DMS114 treated with DMSO at 0.1 percent for 48 hours (cell line): ENCODE measurements around the gene MTHFR.

ENCODE experiments used
- DNase-seq: peaks from one replicate; lab custom pipeline; 2025; ENCODE audit not compliant: unreplicated experiment; lab: John Stamatoyannopoulos, UW

MTHFR gene

DNA sequence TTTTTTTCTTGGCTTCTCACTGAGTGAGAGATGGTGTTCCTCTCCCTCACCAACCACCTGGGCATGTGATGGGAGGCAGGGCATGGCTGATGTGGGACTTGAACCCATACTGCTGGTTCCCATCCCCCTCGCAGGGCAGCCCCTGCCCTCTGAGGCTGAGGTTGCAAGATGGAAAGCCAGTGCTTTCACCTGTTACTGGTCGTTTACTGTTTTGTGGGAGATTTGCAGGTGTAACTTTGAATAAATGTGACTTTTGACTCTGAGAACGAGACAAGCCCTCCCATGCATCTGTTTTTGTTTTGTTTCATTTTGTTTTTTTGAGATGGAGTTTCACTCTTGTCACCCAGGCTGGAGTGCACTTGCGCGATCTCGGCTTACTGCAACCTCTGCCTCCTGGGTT, 22.2 kb downstream of the MTHFR start:
- DNase-seq, result no peak

DNA sequence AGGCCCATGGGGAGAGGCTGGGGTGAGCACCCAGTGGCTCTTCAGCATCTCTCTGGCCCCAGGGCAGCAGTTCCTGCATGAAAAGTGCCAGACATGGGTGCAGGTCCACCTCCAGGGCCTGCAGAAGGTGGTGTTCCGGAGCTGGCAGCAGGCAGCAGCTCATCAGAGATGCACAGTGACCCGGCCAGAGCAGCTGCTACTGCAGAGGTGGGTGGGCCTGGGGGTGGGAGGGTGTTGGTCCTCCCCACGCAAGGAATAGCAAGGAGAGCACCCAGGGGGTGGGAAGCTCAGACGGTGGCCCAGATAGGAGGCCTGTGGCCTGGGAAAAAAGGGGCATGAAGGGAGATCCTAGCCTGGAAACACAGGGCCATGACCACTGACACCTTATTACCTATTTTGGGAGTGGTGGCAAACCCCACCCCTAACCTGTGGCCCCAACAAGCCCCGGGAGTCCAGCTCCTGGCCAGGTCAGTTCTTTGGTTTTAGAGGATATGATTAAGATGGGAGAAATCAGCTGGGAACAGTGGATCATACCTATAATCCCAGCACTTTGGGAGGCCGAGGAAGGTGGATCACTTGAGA, 23.5 kb downstream of the MTHFR start:
- no peak for DNase-seq

DNA sequence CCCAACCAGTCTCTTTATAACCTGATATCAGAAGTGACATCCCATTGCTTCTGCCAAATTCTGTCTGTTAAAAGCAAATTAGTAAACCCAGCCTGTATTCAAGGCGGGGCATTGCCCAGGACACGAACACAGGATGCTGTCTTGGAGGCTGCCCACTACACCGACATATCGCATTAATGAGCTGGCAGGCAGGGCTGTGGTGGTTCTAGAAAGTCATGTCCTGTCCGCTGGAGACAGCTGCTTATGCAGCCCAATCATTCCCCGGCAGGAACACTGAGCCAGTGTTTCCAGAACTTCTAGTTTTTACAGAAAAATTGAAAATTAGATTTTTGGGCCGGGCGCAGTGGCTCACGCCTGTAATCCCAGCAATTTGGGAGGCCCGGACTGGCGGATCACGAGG, 24.5 kb downstream of the MTHFR start:
- no peak for DNase-seq

DNA sequence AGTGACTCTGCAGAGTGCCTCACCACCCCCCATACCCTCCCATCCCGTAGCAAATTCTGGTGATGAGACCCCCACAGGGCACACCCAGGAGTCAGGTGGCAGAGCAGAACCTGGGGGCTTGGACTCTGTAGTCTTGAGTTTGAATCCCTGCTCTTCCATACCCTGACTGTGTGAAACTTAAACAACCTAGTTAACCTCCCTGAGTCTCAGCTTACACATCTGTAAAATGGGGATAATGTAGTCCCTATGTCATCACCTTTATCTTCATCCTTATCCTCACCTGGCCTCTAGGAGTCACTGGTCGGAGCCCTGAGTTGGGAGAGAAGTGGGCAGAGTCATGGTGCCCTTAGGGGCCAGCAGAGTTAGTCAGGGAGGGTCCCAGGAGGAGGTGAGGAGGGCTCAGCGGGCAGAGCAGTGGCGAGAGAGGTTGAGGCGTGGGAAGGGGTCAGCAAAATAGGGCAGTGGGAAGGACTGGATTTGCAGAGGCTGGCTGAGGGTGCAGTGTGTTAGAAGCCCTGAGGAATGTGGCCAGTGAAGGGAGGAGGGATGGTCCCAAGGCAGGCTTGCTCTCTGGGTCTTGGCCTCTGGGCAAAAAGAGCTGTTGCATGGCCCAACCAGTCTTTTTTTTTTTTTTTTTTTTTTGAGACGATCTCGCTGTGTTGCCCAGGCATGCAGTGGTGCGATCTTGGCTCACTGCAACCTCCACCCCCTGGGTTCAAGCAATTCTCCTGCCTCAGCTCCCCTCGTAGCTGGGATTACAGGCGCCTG, 25.2 kb downstream of the MTHFR start:
- no peak for DNase-seq

DNA sequence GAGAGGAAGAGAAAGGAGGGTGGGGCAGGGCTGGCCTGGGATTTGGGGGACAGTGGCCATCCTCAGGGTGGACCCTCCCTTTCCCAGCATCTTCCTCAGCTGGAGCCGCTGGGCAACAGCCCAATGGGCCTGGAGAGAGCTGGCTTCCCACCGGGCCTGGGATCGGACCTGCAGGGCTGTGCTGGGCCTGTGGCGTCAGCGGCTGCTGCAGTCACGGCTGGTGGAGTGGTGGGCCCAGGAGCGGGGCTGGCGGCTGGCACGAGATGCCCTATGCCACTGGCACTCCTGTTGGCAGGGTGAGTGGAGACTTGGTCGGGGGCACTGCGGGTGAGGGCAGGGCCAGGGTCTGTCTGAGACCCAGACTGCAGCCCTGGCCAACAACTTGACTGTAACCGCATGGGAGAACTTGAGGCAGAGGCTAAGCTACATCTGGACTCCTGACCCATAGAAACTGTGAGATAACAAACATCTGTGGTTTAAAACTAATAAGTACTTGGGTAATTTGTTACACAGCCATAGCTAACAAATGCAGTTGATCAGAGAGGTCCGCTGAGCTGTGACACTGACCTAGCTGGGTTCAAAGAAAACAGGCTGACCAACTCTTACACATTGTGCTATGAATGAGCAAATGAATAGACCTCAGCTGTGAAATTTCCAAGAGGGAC, 25.9 kb downstream of the MTHFR start:
- DNase-seq, result no peak

DNA sequence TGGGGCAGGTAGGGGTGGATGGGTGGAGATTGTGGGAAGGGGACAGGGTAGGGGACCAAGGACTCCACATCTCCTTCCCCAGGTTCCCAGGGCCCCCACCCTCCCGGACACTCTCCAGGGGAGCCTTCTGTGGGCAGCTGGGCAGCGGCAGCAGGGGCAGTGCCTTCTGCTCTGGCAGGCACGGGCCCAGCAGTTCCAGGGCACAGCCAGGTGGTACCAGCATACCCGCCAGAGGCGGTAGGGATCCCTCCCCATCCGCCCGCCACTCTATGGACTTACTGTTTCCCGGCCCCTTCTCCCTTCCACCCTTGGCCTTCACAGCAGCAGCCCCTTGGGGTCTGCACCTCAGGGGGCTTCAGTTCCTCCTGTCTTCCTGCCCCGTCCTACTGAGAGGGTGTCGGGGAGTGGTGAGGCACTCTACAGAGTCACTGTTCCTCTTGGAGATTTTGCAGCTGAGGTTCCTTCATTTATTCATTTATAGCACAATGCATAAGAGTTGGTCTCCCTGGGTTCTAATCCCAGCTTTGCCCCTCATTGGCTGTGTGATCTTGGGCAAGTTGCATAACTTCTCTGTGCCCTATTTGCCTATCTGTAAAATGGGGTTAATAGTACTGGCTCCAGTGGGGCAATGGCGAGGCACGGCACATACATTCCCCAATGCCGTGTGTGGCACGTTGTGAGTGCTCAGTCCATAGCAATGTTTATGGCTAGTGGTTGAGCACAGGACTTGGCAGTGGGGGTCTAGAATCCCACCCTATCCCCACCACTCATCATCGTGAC, 26.7 kb downstream of the MTHFR start:
- DNase-seq, result no peak

DNA sequence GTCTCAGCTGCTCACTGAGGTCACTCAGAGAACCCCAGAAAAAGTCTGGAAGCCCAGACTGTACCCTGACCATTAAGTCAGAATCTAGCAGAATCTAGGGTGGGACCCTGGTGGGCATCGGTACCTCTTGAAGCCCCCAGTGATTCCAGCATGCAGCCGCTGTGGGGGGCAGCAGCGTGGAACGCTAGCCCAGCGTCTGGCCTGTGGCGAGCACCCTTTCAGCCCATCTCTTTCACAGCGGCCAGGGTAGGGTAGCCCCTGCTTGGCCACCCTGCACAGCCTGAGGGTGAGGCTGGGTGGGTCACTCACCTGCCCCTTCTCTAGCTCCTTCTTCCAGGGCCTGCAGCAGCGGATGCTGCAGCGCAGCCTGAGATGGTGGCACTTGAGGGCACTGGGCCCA, 27.4 kb downstream of the MTHFR start:
- DNase-seq, result no peak

DNA sequence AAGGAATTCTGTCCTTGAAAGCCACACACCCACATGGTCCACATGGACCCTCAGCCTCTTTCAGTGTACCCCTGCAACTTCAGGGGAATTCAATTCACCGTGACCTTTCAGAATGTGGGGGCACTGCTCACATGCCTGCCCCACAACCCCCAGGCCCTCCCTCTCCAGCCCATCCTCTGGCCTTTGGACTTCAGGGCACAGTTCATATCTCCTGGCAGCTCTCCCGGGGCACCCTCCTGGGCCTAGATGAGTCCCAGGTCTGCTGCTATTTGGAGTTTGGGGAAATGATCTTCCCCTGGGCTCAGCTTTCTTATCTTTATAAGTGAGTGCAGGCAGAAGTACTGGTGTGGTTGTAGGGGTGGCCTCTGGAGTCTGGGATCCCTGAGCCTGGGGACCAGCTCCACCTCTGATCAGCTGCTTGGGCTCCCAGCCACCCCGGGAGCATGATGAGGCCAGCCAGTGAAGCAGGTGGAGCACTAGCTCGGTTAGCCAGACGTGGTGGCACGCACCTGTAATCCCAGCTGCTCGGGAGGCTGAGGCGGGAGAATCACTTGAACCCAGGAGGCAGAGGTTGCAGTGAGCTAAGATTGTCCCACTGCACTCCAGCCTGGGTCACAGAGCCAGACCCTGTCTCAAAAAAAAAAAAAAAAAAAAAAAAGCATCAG, 28.0 kb downstream of the MTHFR start:
- DNase-seq, result no peak

DNA sequence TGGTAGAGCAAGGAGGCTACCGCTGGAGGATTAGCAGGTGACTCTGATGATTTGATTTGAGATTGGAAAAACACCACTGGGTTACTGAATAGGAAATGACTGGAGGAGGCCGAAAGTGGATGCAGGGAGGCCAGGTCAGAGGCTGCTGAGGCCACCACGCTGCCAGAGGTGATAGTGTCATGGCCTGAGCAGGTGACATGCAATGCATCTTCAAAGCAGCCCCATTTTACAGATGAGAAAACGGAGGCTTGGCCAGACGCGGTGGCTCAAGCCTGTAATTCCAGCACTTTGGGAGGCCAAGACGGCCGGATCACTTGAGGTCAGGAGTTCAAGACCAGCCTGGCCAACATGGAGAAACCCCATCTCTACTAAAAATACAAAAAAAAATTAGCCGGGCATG, 31.0 kb downstream of the MTHFR start:
- DNase-seq, result no peak

DNA sequence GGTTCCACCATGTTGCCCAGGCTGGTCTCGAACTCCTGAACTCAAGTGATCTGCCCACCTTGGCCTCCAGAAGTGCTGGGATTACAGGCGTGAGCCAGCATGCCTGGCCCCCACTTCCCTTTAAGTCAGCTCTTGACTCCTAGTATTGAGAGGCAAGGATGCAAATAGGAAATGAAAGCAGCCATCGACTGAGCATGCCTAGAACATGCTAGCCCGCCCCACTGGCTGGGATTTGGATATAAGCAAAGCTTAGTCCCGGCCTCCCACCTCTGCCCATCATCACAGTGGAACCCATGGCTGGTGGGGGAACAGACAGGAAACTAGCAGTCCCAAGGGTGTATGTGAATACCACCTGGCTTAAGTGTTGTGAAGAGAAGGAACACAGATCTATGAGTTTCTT, 33.3 kb downstream of the MTHFR start:
- no peak for DNase-seq

DNA sequence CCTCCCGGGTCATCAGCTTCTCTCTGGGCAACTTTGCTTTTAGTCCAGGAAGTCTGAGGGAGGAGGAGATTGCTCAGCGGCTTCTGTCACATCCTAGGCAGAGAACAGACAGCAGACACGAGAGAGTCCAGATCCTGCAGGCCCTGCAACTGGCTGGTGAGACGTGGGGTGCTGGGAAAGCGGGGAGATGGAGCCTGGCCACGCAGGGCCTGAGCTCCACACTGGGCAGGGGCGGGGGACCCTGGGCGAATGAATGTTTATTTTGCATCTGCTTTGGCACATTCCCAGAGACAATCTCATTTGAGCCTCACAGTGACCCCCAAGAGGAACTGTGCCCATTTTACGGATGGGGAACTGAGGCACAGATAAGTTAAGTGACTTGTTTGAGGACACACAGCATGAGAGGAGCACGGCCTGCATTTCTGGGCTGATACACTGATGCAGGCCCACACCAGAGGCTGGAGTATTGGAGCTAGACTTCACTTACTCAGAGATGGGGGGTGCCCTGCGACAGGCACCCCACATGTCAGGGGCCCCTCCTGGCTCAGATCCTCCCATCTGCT, 34.2 kb downstream of the MTHFR start:
- DNase-seq, result no peak

DNA sequence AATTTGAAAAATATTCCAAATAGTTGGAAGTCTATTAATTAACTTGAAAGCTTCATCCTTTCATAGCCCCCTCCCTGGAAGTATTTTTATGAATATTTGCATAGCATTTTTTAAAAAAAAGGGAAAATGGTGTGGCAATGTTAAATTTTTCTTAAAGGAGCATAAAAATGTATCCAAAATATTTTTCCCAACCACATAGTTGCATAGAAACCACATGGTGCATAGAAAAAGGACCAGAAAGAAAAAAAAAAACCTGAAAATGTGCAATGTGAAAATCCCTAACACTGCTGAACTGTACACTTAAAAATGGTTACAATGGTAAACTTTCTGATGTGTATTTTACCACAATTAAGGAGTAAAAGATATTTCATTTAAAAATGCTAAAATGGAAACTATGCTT, 35.8 kb downstream of the MTHFR start:
- DNase-seq, result no peak

DNA sequence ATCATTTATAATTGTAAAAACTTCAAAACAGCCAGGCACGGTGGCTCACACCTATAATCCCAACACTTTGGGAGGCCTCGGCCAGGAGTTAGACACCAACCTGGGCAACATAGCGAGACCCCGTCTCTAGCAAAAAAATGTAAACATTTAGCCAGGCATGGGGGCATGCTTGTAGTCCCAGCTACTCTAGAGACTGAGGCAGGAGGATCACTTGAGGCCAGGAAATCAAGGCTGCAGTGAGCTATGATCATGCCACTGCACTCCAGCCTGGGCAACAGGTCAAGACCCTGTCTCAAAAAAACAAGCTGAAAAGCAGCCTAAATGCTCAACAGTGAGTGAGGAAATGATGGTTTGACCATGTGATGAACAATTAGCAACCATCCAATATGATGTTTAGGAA, 36.5 kb downstream of the MTHFR start:
- no peak for DNase-seq

DNA sequence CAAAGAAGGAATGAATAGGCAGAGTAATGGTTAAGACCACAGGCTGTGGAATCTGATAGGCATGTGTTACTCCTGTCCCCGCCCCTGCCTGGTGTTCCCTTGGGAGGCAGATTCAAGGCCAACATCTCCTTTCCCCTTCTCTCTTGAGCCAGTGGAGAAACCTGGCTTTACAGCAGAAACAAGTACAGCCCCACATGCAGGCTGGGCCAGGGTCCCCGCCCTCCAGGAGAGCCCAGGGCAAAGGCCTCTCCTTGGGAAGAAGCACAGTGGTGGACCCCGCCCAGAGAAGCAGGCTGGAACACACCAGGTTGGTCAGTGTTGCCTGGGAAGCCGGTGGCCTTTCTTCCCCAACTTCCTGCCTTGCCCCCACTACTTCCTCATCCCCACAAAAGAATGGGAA, 36.9 kb downstream of the MTHFR start:
- no peak for DNase-seq

DNA sequence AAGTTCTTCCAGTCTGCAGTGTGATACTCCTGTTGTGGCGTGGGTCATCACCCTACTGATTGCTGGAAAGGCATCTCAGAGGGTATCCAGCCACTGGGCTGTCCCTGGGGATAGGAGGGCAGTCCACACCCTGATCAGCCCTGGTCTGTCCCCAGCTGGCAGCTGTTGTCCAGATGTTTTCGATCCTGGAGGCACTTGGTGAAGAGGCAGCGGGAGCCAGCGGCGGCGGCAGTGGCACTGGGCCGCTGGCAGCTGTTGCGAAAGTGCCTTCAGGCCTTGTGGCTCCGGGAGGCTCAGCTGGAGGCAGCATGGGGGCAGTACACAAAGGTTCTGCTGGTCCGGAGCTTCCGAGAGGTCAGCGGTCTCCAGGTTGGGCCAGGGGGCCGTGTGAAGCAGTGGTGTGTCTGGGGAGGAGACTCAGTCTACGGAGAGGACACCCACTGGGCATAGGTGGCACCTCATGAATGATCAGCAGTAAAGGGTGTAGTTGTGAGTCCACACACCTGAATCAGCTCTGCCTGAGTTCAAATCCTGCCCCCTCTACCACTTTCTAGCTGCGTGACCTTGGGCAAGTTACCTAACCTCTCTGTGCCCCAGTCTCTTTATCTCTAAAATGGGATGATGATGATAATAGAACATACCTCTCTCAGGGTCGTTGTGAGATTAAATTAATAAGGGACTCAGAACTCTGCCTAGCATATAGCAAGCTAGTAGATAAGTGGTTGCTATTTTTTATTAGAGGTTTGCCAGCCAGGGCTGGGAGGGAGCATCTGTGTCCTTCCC, 37.7 kb downstream of the MTHFR start:
- no peak for DNase-seq

DNA sequence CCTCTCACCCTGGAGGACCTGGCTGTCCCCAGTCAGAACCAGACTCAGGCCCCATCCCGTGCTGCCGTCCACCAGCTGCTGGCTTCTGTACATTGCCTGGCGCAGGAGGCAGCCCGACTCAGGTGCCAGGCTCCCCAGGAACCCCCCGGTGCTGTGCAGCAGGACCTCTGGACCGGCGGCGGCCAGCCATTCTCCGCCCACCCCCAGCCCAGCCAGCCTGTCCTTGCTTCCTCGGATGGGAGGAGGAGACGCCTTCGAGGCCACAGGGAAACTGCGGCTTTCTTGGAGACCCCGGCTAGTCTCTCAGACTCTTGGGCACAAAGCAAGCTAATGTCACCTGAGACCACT, 39.4 kb downstream of the MTHFR start:
- DNase-seq, result no peak

DNA sequence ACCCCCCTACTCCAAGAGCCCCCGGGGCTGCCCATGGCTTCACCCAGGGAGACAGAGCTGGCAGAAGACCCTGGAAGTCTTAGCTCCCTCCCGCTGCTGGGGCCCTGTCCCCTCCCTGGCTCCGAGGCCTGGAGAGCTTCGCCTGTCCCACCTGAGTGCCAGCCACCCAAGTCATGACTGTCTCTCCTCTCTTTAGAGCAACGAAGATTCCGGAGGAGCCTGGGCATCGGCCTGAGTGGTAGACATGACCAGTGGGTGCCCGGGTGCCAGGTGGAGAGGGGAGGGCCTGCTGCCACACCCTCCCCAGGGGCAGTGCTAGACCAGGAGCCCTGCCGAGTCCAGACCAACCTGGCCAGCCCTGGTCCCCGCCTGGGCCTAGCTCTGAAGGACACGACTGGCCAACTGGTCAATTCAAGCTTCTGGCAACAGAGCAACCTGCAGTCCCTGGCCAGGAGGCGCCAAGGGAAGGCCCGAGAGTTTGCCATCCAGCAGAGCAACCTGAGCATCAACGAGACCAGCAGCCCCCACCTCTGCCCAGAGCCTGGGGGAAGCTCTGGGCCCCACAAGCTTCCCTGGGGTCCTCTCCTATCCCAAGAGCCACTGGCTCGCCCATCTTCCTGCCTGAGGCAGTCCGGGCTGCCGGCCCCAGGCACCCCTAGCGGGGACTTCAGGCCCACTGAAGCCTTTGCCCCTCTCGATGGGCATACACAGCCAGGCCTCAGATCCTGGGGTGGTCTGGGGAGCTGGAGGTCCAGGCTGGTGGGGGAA, 39.9 kb downstream of the MTHFR start:
- DNase-seq, result no peak

DNA sequence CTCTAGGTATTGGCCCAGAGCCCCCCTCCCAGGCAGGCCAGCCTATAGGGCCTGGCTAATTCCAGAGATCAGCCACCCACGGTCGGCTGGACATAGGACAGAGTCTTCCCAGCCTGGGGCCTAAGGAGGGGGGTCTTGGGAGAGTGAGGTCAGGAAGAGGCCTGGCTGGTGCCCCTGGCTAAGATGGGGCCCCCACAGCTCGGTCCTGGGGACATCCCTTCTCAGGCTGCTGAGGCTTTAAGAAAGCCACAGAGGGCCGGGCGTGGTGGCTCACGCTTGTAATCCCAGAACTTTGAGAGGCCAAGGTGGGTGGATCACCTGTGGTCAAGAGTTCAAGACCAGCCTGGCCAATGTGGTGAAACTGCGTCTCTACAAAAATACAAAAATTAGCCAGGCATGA, 41.2 kb downstream of the MTHFR start:
- DNase-seq, result no peak

DNA sequence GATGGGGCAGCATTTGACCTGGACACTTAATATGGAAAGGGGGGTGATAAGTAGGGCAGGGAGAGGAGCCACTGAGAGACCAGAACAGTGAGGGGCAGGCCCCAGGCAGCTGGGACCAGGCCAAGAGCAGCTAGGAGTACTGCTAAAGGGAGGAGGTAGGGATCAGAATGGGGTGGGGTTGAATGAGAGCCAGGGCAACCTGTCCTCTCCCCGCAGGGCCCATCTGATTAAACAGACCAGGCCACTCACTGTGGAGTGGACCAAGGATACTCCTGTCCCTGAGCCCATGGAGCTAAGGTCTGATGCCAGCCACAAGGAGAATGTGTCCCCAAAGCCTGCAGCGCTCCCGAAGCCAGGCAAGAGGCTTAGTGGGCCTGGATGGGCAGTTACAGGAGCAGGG, 41.6 kb downstream of the MTHFR start:
- DNase-seq, result no peak
